ENCODE results near the gene SFTPA2.
"Not testable (repeated sequence)": the region's sequence is repeated elsewhere in the genome, so short reads cannot be mapped to it uniquely, and the experiment has no call there.

The SFTPA2 gene

DNA sequence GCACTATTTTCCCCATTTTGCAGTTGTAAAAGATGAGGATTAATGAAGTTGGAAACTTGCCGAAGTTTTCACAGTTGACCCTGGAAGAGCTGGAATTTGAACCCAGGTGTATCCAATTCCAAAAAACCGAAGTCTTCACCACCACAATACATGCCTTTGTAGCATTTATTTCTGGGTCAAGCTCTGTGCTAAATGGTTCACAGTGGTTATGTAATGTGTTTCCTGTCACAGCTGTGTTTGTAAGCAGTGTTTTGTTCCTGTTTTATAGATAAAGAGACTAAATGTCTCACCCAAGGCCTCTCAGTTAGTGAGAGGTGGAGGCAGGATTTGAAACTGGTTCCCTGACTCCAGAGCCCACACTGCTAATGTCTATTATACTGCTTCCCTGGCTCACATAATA, 17.6 kb downstream of the SFTPA2 start:
- H3K9me3 ChIP-seq = peaks cover 6% of the 10 kb centered on the region; the same call in 1 of the 2 replicates

DNA sequence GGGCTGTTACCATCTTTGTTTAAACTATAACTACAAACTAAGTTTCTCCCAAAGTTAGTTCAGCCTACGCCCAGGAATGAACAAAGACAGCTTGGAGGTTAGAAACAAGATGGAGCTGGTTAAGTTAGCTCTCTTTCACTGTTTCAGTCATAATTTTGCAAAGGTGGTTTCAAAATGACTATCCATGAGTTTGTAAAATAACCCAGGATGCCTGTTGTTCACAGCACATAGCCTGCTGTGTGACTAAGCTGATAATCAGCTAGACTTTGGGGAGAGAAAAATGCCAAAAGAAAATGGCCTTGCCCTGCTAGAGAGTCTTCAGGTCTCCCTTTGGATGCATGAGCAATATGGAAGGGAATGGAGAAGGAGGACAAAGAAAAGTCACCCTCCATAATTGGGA, 19.3 kb downstream of the SFTPA2 start:
- H3K27ac ChIP-seq, H3K9ac ChIP-seq, H3K4me3 ChIP-seq, H3K4me1 ChIP-seq, H3K4me2 ChIP-seq, H4K20me1 ChIP-seq, H3K27me3 ChIP-seq, H3K36me3 ChIP-seq, H3K9me3 ChIP-seq: not testable (repeated sequence)

More for the DNA sequence above, 17.6 kb downstream of the SFTPA2 start:
- H3K36me3 ChIP-seq = no peaks in the 10 kb centered on the region
- H3K4me1 ChIP-seq = peaks cover 7% of the 10 kb centered on the region; the same call in 1 of the 2 replicates
- no peak for TF ChIP-seq Cebpa-rat (IDR thresholded peaks at IDR 0.05)
- H3K4me2 ChIP-seq = no peak overlapping the region
- H3K27ac ChIP-seq = no peak overlapping the region
- no peaks in the 10 kb centered on the region for H4K20me1 ChIP-seq
- no peak overlapping the region for H3K9ac ChIP-seq
- no peak overlapping the region for H3K4me3 ChIP-seq
- no peaks in the 10 kb centered on the region for H3K27me3 ChIP-seq

- H3K36me3 ChIP-seq, H3K27me3 ChIP-seq, H3K9ac ChIP-seq, H3K9me3 ChIP-seq, H3K4me2 ChIP-seq, H3K27ac ChIP-seq, H3K4me1 ChIP-seq, H4K20me1 ChIP-seq, H3K4me3 ChIP-seq: not testable (repeated sequence)
Observed at GRCh38 chr10:79538311-79538710, 21.9 kb downstream of the SFTPA2 start.

- H4K20me1 ChIP-seq, H3K4me1 ChIP-seq, H3K4me3 ChIP-seq, H3K36me3 ChIP-seq, H3K4me2 ChIP-seq, H3K9me3 ChIP-seq, H3K9ac ChIP-seq, H3K27ac ChIP-seq, H3K27me3 ChIP-seq: not testable (repeated sequence)
Observed at GRCh38 chr10:79533903-79534175, 26.4 kb downstream of the SFTPA2 start.

- H3K9ac ChIP-seq = not testable (repeated sequence)
Observed at GRCh38 chr10:79533142-79533902, 26.9 kb downstream of the SFTPA2 start.

GRCh38 chr10:79528261-79528660, 31.9 kb downstream of the SFTPA2 start:
- H3K9ac ChIP-seq, H3K27me3 ChIP-seq, H3K4me3 ChIP-seq, H4K20me1 ChIP-seq, H3K9me3 ChIP-seq, H3K4me1 ChIP-seq, H3K27ac ChIP-seq, H3K36me3 ChIP-seq, H3K4me2 ChIP-seq: not testable (repeated sequence)

More at GRCh38 chr10:79533142-79533902, 26.9 kb downstream of the SFTPA2 start:
- H4K20me1 ChIP-seq, H3K4me1 ChIP-seq, H3K36me3 ChIP-seq, H3K27ac ChIP-seq, H3K9me3 ChIP-seq, H3K4me3 ChIP-seq, H3K4me2 ChIP-seq, H3K27me3 ChIP-seq: not testable (repeated sequence)

- not testable (repeated sequence) for H3K9me3 ChIP-seq, H4K20me1 ChIP-seq, H3K9ac ChIP-seq, H3K4me2 ChIP-seq, H3K36me3 ChIP-seq, H3K4me3 ChIP-seq, H3K4me1 ChIP-seq, H3K27me3 ChIP-seq, H3K27ac ChIP-seq
Observed at GRCh38 chr10:79525049-79525710, 35.0 kb downstream of the SFTPA2 start.

DNA sequence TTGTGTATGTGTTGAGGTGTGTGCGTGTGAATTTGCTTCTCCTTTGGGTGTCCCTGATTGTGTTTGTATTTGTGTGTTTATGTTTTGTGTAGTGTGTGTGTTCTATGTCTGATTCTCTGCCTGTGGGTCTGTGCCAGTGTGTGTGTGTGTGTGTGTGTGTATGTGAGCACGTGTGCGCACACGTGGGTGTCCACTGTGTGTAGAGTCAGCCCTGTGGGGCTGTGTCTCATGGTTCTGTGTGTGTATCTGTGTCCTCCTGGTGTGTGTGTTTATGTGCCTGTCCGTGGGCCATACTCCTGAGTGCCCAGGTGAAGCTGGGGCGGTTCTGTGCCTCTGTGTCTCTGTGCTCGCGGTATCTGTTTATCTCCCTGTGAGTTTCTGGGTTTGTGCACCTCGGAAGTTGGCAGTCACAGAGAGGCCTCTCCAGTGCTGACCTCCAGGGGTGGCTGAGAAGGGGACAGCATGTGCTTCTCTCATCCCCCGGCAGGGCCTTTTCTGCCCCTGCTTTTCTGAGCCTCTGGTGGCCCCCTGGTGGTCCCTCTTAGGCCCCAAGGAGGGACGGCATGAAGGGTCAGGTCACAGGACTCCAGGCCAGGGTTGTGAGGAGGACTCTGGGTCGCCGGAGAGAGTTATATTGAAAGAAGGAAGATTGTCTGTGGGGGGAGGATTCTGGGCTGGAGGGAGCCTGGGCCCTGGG, 36.9 kb downstream of the SFTPA2 start:
- H3K9me3 ChIP-seq, H3K36me3 ChIP-seq, H3K4me1 ChIP-seq, H3K27ac ChIP-seq, H3K4me3 ChIP-seq, H3K27me3 ChIP-seq, H3K9ac ChIP-seq, H3K4me2 ChIP-seq, H4K20me1 ChIP-seq: not testable (repeated sequence)

- H3K27me3 ChIP-seq, H3K27ac ChIP-seq, H3K4me2 ChIP-seq, H3K4me3 ChIP-seq, H3K9me3 ChIP-seq, H3K4me1 ChIP-seq, H3K36me3 ChIP-seq, H3K9ac ChIP-seq, H4K20me1 ChIP-seq: not testable (repeated sequence)
Observed at GRCh38 chr10:79522464-79522863, 37.7 kb downstream of the SFTPA2 start.

DNA sequence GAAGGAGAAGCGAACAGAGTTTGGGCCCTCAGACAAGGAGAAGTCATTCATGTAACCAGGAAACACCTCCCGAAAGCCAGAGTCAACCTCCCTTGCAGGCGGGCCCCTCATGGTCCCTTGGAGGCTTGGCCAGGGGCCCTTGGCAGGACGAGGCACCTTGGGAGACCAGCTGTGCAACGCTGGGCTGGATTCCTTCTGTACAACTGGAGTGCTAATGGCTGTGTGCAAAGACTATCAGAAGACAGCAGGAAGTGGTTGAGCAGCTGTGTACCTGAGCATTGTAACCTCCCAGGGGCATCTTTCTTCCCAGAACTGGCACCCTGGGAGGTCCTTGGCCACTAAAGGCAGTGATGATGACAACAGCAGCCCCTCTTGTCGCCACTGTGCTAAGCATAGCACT, 38.5 kb downstream of the SFTPA2 start:
- not testable (repeated sequence) for H3K9ac ChIP-seq

DNA sequence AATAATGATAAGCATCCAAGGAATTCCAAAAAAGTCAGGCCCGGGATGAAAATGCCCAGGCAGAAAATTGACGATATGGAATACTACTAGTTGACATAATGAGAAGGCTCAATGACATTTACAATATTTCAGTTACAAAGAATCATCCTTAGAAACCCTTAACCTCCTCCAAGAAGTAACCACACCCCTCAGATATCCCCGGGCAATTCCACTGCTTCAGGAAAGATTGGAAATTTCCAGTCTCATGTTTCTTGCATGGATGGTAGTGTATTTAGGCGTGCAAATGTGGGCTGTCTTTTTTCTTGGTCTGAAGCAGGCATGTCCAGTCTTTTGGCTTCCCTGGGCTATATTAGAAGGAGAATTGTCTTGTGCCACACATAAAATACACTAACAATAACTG, 42.6 kb downstream of the SFTPA2 start:
- not testable (repeated sequence) for H3K4me2 ChIP-seq, H3K4me1 ChIP-seq, H3K27ac ChIP-seq, H3K9me3 ChIP-seq, H3K27me3 ChIP-seq, H3K36me3 ChIP-seq, H3K9ac ChIP-seq, H3K4me3 ChIP-seq, H4K20me1 ChIP-seq

More for the DNA sequence above, 38.5 kb downstream of the SFTPA2 start:
- not testable (repeated sequence) for H3K9me3 ChIP-seq, H4K20me1 ChIP-seq, H3K4me1 ChIP-seq, H3K27ac ChIP-seq, H3K27me3 ChIP-seq, H3K36me3 ChIP-seq, H3K4me3 ChIP-seq, H3K4me2 ChIP-seq

DNA sequence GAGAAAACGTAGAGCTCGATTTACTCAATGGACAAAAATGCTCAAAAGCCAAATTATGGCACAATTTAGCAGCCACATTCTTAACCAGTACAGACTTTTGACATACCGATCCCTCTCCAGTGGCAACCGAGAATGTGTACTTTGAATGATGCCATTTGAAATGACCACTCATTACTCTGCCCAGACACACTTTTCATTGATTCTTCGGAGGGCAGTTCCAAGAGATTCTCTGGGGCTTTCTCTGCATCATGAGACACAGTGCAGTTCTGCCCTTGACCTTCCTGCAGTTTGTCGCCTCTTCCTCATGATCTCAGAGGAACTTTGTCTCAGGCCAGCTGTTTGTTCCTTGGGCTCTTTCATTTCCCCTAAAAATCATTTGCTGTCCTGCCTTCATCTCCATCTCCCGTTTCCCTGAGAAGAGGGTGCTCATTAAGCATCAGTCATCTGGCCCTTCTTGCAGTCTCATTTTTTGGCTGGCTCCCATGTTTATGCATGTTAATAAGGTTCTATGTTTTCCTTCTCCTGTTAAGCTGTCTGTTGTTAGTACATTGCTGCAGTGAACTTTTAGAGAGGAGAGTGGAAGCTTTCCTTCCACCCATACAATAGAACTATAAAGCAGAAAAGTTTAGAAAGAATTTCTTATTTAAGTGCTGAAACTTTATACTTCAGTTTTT, 43.5 kb downstream of the SFTPA2 start:
- not testable (repeated sequence) for H3K4me2 ChIP-seq, H3K36me3 ChIP-seq, H3K4me3 ChIP-seq, H3K4me1 ChIP-seq, H3K9ac ChIP-seq, H3K27ac ChIP-seq, H3K27me3 ChIP-seq, H4K20me1 ChIP-seq, H3K9me3 ChIP-seq

DNA sequence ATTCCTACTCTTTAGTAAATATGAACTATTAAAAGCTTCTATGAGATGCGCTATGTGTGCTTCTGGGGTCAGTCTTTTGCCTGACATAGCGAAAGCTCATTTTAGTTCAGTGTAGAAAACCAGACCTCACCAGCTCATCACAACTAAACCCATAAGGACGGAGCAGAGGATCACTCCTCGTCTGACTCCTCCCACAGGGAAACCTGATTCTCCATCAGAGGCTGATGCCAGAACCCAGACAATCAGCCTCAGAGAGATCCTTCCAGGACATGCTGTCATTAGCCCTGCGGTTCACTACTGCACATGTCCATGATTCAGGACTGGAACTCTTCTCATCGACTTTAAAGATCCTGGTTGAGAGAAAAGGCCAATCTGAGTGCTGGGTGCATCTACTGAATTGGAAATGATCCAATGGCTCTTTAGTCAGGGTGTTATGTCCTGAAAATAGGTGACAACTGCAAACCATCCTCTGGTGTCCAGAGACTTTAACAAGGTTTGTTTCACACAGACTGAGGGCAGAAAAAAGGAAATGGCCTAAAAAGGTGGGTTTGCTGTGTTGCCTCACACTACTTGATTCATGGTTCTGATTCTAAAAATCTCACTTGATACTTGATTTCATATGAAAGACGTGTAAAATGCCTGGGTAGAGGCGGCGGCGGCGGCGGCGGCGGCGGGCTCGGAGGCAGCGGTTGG, 48.2 kb downstream of the SFTPA2 start, which contains the start of gene EIF5AL1:
EIF5AL1 (plus strand) TSS at position 643 of the 693 bp plus-strand sequence. CDS start 117 bp downstream, outside the sequence.
- peaks cover 11% of the 10 kb centered on the region; the same call in 1 of the 2 replicates for H3K4me1 ChIP-seq
- not testable (repeated sequence) for H3K9ac ChIP-seq, H4K20me1 ChIP-seq, H3K36me3 ChIP-seq, H3K4me2 ChIP-seq, H3K27ac ChIP-seq, H3K9me3 ChIP-seq, H3K4me3 ChIP-seq, H3K27me3 ChIP-seq
